K562 (cell line): ENCODE data around the gene EPHB6. TPM values are rescaled to one million over a fixed set of nuclear protein-coding genes. Genes with fewer than 3 reads are reported as not detected.
A peak's percentile ranks its signal among the peaks of the same experiment; 100 is the strongest.

Experiments
- CBX3 ChIP-seq, 2 experiments: IDR thresholded peaks; 1 replicate in 1 of 2; 2 replicates in 1 of 2; pipeline ENCODE4 v1.6.1; 2012; ENCODE audit warnings: inconsistent platforms in 2 of 2, low read length in 2 of 2, borderline replicate concordance in 1 of 2, control low read depth in 1 of 2
- CSDE1 ChIP-seq, 2 experiments: fragments of 450-650 bp; IDR thresholded peaks; 2 replicates each; pipeline ENCODE4 v1.6.1; 2016; ENCODE audit warnings: mild to moderate bottlenecking in 1 of 2
- DMBX1 ChIP-seq: fragments of 250-450 bp; sonication (Bioruptor Pico); IDR thresholded peaks from 2 replicates; pipeline ENCODE4 v1.8.0; 2022; ENCODE audit warnings: inconsistent platforms, mild to moderate bottlenecking, moderate library complexity, borderline replicate concordance
- KDM2B ChIP-seq: fragments of 250-450 bp; sonication (Bioruptor Pico); IDR thresholded peaks from 2 replicates; pipeline ENCODE4 v1.8.0; 2021; ENCODE audit warnings: mild to moderate bottlenecking, moderate library complexity
- POLR2G ChIP-seq: fragments of 200-400 bp; formaldehyde crosslinking; IDR thresholded peaks from 2 replicates; pipeline ENCODE4 v1.6.1; 2017; ENCODE audit warnings: low read depth, mild to moderate bottlenecking, antibody characterized with exemption, low read length, moderate library complexity
- RBBP5 ChIP-seq: fragments of 200-600 bp; sonication (generic); IDR thresholded peaks from 2 replicates; pipeline ENCODE4 v1.6.1; 2012; ENCODE audit warnings: borderline replicate concordance, mild to moderate bottlenecking, low read length, control low read depth, inconsistent platforms; ENCODE audit not compliant: insufficient read depth, poor library complexity, severe bottlenecking
- SAFB ChIP-seq: fragments of 200-400 bp; formaldehyde crosslinking; IDR thresholded peaks from 2 replicates; pipeline ENCODE4 v1.6.1; 2017; ENCODE audit warnings: low read depth, low read length, borderline replicate concordance
- TAF7 ChIP-seq: fragments of 450-650 bp; IDR thresholded peaks from 2 replicates; pipeline ENCODE4 v1.6.1; 2016; ENCODE audit warnings: missing genetic modification characterization, missing compliant biosample characterization
- TEAD1 ChIP-seq, 2 experiments: fragments of 450-650 bp in 1 of 2; sonication (generic) in 1 of 2; formaldehyde crosslinking; IDR thresholded peaks; 2 replicates each; pipeline versions ENCODE4 v1.4.0 to v1.8.0; 2020 to 2022; ENCODE audit warnings: mild to moderate bottlenecking in 2 of 2, missing genetic modification reagents in 1 of 2
- polyA plus RNA-seq, 8 experiments: library from polyadenylated mRNA; depleted of rRNA in 4 of 8; stranded (reverse) in 5 of 8; unstranded in 3 of 8; fragments of >200 nt; fragmentation: Nextera tagmentation in 2 of 8; fragmentation: Illumina TruSeq in 1 of 8; extraction: Ambion mirVana in 2 of 8; extraction: Trizol in 1 of 8; gene quantifications; 2 replicates each; pipeline versions ENCODE4 v1.2.1 to v1.2.3, GENCODE V29; 2011 to 2014; ENCODE audit warnings: inconsistent platforms in 1 of 8, missing spikeins in 1 of 8
- total RNA-seq, 7 experiments: library from RNA; depleted of rRNA in 6 of 7; stranded (reverse); fragments of >200 nt in 6 of 7; fragmentation: Illumina TruSeq in 2 of 7; extraction: Trizol in 2 of 7; gene quantifications; 2 replicates each; pipeline versions ENCODE4 v1.2.1 to v1.2.3, GENCODE V29; 2011 to 2021; ENCODE audit warnings: low replicate concordance in 1 of 7
- TF ChIP-seq, protein P1 (sequence below): sonication (generic); formaldehyde crosslinking; IDR thresholded peaks from 2 replicates; pipeline ENCODE4 v1.8.0; 2023; ENCODE audit warnings: mild to moderate bottlenecking, missing genetic modification reagents
- TF ChIP-seq, protein P2 (sequence below), 3 experiments: fragments of 200-800 bp in 1 of 3; fragments of 250-450 bp in 1 of 3; fragments of 450-650 bp in 1 of 3; sonication (Bioruptor Pico) in 1 of 3; sonication (Bioruptor generic) in 1 of 3; formaldehyde crosslinking in 1 of 3; IDR thresholded peaks; 2 replicates each; pipeline versions ENCODE4 v1.6.1 to v1.8.0; 2016 to 2022; ENCODE audit warnings: mild to moderate bottlenecking in 2 of 3, missing genetic modification characterization in 2 of 3, missing compliant biosample characterization in 1 of 3, moderate library complexity in 1 of 3

EPHB6 gene
- total and polyA plus RNA-seq, 9 of the 15 experiments (the other 6 are each of a cell fraction or from before 2014, with no cell fraction given), result 1.4 to 123 (median 7.6) TPM

DNA sequence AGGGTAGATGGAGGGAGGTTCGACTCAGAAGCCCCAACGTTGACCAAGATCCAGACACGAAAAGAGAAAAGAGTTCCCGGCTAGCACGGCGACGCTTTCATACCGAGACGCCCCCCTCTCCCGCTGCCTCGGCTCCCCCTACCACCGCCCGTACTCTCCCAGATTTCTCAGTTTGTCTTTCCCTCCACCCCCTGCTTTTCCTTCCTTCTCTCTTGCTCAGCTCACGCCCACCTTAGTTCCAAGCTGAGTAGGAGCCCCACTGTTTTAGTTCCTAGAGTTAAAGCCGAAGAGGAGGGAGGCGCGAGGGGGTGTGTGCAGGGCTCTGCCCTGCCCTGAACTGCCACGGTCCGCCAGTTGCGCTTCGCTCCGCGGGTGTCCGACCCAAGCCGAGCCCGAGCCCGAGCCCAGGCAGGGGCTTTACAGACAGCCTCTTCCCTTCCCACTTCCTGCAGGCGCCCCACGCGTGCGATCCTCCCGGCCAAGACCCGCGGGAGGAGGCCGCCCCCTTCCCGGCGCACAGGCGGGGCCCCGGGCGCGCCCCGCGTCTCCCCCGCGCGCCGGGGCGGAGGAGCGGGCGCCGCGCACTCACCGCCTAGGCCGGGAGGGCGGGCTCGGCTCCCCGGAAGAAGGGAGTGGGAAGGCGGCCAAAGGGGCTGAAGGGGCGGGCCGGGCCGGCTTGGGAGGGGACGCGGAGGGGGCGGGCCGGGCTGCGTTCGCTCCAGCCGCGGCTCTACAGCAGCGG, at the start of gene EPHB6 (continued):
- TF ChIP-seq TAF7, result no peak
- peak; percentile 79 for TF ChIP-seq POLR2G
- TF ChIP-seq DMBX1 (CRISPR knock-in tag), result no peak
- TF ChIP-seq, protein P1, sequence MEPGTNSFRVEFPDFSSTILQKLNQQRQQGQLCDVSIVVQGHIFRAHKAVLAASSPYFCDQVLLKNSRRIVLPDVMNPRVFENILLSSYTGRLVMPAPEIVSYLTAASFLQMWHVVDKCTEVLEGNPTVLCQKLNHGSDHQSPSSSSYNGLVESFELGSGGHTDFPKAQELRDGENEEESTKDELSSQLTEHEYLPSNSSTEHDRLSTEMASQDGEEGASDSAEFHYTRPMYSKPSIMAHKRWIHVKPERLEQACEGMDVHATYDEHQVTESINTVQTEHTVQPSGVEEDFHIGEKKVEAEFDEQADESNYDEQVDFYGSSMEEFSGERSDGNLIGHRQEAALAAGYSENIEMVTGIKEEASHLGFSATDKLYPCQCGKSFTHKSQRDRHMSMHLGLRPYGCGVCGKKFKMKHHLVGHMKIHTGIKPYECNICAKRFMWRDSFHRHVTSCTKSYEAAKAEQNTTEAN (CRISPR knock-in tag), result peak; percentile 59; the same call in 1 of the 2 replicates
- 0 out of 2 replicates have a peak, but pooled peaks have one; percentile 39 for TF ChIP-seq SAFB
- TF ChIP-seq CBX3 (IDR thresholded peaks at IDR 0.05; ENCODE audit: borderline replicate concordance in 1 of 2, low read length in 2 of 2), result no peak
- TF ChIP-seq, protein P2, sequence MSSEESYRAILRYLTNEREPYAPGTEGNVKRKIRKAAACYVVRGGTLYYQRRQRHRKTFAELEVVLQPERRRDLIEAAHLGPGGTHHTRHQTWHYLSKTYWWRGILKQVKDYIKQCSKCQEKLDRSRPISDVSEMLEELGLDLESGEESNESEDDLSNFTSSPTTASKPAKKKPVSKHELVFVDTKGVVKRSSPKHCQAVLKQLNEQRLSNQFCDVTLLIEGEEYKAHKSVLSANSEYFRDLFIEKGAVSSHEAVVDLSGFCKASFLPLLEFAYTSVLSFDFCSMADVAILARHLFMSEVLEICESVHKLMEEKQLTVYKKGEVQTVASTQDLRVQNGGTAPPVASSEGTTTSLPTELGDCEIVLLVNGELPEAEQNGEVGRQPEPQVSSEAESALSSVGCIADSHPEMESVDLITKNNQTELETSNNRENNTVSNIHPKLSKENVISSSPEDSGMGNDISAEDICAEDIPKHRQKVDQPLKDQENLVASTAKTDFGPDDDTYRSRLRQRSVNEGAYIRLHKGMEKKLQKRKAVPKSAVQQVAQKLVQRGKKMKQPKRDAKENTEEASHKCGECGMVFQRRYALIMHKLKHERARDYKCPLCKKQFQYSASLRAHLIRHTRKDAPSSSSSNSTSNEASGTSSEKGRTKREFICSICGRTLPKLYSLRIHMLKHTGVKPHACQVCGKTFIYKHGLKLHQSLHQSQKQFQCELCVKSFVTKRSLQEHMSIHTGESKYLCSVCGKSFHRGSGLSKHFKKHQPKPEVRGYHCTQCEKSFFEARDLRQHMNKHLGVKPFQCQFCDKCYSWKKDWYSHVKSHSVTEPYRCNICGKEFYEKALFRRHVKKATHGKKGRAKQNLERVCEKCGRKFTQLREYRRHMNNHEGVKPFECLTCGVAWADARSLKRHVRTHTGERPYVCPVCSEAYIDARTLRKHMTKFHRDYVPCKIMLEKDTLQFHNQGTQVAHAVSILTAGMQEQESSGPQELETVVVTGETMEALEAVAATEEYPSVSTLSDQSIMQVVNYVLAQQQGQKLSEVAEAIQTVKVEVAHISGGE (CRISPR knock-in tag; IDR thresholded peaks at IDR 0.05), result peak in 2 of 3 experiments; percentile 25 to 49; a peak in 1 of 6 replicates
- TF ChIP-seq RBBP5, result peak; percentile 17
- no peak for TF ChIP-seq CSDE1 (IDR thresholded peaks at IDR 0.05)
- TF ChIP-seq KDM2B, result peak; percentile 89
- 0 out of 4 replicates have a peak, but pooled peaks of 1 of the 2 experiments have one; percentile 32 for TF ChIP-seq TEAD1 (CRISPR knock-in tag; IDR thresholded peaks at IDR 0.05)
